Endothelial cell of umbilical vein (primary cell): Measurements from ENCODE around the gene P2RX3.

Source experiments
- CTCF ChIP-seq, 2 donors: IDR thresholded peaks; 1 replicate in 1 of 2; 2 replicates in 1 of 2; pipeline ENCODE4 v1.5.1; 2011; ENCODE audit warnings: low read length in 2 of 2, mild to moderate bottlenecking in 2 of 2, moderate library complexity in 2 of 2, control low read depth in 1 of 2, inconsistent platforms in 1 of 2, low read depth in 1 of 2; ENCODE audit not compliant: insufficient read depth in 1 of 2; ENCODE audit errors: extremely low read depth in 1 of 2
- MAX ChIP-seq: IDR thresholded peaks from 2 replicates; pipeline ENCODE4 v1.6.1; 2011; ENCODE audit not compliant: insufficient read depth, insufficient read length
- POLR2A ChIP-seq: IDR thresholded peaks from 2 replicates; pipeline ENCODE4 v1.6.1; 2012; ENCODE audit warnings: low read depth, mild to moderate bottlenecking, control low read depth, low read length

- TF ChIP-seq MAX, result no peak
- TF ChIP-seq POLR2A, result no peak
- TF ChIP-seq CTCF (IDR thresholded peaks at IDR 0.05; ENCODE audit: extremely low read depth in 1 of 2, insufficient read depth in 1 of 2, low read depth in 1 of 2, low read length in 2 of 2), result no peak
Observed at GRCh38 chr11:57419146-57419545, 81.0 kb downstream of the P2RX3 start.
